ENCODE data around the gene CDH26.
"Not testable (repeated sequence)": the region's sequence is repeated elsewhere in the genome, so short reads cannot be mapped to it uniquely, and the experiment has no call there.

Gene CDH26

DNA sequence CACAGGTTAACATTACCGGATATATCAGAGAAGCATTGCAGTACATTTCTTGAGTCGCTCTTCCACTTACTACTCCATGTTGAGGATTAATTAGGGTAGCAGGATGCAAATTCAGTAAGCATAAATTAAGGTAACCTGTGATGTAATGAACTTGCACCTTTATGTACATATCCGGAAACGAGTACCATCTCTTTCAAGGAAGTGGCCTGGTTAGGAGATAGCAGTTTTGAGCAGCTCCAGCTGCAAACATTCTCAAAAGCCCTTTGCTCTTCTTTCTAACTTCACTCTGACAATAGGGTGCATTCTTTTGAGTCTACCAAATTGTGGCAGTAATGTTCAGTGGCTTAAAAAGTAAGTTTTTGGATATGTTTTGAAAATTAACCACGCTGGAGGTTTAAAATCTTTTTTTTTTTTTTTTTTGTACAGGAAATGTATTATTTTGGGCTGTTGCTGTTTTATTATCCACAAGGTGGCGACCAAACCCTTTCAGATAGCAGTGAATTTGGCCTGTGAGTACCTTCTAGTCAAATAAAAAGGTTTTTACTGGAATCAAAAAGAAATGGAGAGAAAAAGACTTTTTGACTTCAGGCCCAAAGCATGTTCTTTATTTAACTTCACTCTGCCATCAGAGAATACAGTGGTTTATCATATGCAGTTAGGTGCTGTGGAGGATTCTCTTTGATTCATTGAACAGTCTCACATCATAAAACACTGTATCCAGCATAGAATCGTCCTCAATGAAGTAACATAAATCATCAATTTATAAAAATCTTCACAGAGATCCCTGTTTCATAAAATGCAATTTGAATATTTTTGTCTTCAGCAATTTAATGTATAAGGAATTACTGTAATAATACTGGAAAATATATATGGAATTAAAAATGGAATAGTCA lies 9.1 kb upstream of the CDH26 start:
- no peak for TF ChIP-seq POLR2A (IDR thresholded peaks at IDR 0.05; ENCODE audit: low read length)
- TF ChIP-seq GATA1 (IDR thresholded peaks at IDR 0.05; ENCODE audit: low read depth, low read length) = no peak
- DNase-seq = peak; percentile 57 to 65

DNA sequence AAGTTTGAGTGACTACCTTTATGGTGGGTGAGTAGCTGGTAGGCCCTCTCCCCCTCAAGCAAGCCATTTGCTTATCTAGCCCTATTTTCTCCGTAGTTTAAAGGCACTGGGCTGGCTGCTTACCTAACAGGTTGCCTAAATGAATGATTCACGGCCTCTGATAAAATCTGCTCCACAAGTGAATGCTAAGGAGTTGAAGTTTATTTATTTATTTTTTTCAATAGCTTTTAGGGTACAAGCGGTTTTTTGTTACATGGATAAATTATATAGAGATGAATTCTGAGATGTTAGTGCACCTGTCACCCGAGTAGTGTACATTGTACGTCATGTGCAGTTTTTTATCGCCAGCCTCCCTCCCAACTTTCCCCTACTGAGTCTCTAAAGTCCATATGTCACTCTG lies 8.3 kb upstream of the CDH26 start:
- DNase-seq = no peak
- no peak for TF ChIP-seq GATA1 (IDR thresholded peaks at IDR 0.05; ENCODE audit: low read depth, low read length)
- TF ChIP-seq POLR2A (IDR thresholded peaks at IDR 0.05; ENCODE audit: low read length) = no peak

DNA sequence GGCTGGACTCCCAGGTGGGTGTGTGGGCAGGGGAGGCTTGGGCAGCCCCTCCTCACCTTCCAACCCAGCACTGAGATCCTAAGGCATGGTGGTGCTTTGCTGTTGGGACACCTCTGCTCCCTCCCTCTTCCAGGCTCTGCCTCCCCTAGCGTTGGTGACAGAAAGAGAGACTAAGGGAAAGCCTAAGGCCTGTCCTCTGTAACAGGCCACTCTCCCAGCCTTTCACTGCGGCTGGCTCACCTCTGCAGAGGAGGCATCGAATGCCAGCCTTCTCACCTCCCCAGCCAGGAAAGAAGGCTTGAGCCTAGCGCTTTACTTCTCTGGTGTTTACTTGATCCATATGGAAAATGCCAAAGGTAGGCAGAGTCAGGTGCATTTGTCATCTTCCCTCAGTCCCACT lies 3.5 kb upstream of the CDH26 start:
- no peak for DNase-seq
- TF ChIP-seq GATA1 (IDR thresholded peaks at IDR 0.05; ENCODE audit: low read depth, low read length) (no peak), POLR2A (IDR thresholded peaks at IDR 0.05; ENCODE audit: low read length) (no peak)

DNA sequence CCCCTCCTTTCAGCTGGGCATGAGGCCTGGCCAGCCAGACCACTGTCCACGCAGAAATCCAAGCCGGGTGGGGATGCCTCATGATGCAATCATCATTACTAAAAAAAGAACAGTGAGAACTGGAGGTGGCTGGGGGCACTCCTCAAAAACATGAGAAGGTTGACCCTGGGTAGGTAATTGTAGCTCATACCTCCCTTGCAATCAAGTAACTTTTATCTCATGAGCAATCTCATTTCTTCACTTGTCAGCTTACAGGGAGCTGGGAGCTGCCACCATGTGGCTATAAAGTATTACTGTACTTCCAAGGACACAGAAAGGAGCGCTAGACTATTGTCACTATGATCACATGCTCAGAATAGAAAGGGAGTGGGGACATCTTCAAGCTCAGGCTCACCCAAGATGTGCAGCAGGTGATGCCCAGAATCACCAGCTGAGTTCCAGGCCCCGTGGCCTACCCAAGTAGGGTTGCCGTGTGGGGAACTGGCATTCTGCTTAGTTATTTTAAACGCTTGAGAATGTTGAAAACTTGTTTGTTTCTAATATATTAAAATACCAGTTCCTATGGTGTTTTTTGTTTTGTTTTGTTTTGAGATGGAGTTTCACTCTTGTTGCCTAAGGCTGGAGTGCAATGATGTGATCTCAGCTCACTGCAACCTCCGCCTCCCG lies 3.0 kb upstream of the CDH26 start:
- no peak for TF ChIP-seq GATA1 (IDR thresholded peaks at IDR 0.05; ENCODE audit: low read depth, low read length)
- TF ChIP-seq POLR2A (IDR thresholded peaks at IDR 0.05; ENCODE audit: low read length) = no peak
- DNase-seq = peak; percentile 16 to 36

DNA sequence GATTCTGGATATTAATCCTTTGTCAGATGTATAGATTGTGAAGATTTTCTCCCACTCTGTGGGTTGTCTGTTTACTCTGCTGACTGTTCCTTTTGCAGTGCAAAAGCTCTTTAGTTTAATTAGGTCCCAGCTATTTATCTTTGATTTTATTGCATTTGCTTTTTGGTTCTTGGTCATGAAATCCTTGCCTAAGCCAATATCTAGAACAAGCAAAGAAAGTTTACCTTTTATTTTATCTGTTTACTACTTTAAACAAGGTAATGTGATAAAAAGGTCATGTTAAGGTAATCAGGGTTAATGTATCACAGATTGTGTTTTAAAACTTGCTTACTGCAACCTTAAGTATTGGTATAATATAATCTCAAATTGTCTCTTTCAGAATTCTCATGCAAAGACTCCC lies 655 bp upstream of the CDH26 start:
- DNase-seq = not testable (repeated sequence)

DNA sequence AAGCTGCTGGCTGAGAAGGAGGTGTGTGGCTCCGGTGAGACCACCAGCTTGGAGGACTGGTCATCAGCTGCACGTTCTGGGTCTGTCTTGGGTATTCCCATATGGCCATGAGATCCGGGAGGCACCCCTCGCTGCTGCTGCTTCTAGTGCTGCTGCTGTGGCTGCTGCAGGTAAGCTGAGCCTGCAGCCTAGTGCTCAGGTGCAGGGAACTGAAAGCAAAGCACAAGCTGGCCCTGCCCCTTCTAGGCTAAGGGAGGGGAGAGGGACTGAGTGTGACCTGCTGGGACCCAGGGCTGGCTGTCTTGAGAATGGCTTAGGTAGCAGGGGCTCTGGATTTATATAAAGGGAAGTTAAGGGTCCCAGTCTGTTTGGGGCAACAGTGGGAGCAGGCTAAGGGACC lies 403 bp downstream of the CDH26 start:
- DNase-seq = no peak
- TF ChIP-seq POLR2A (IDR thresholded peaks at IDR 0.05; ENCODE audit: low read length) (no peak), GATA1 (IDR thresholded peaks at IDR 0.05; ENCODE audit: low read depth, low read length) (no peak)

DNA sequence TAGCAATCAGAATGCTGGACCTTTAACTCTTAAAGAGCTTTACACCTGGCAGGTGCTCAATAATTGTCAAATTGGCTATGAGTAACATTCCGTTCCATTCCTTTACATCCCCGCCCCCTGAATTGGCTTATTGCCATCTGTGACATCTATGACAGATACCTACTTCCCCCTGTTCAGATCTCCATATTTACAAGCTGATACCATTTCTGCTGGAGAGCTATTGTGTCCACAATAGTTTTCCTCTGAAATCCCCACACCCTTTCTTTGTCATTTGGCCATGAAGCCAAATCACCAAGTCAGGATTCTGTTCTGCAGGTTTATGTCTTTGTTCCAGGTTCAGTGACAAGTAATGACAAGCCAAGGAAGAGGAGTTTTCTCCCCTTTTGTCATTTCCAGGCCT lies 3.2 kb downstream of the CDH26 start:
- no peak for TF ChIP-seq POLR2A (IDR thresholded peaks at IDR 0.05; ENCODE audit: low read length)
- TF ChIP-seq GATA1 (IDR thresholded peaks at IDR 0.05; ENCODE audit: low read depth, low read length) = no peak
- DNase-seq = no peak

DNA sequence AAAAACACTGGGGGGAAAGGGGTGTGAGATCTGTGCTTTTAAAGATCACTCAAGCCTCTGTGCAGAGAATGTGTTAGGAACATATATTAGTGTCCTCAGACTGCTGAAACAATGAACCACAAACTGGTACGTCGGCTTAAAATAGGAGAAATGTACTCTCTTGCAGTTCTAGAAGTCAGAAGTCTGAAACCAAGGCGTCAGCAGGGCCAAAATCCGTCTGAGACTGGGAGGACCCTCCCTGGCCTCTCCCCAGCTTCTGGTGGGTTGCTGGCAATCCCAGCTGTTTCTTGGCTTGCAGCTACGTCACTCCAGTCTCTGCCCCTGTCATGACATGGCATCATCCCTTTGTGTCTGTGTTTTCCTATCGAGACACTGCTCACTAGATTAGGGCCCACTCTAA lies 3.9 kb downstream of the CDH26 start:
- TF ChIP-seq POLR2A (IDR thresholded peaks at IDR 0.05; ENCODE audit: low read length) = no peak
- no peak for TF ChIP-seq GATA1 (IDR thresholded peaks at IDR 0.05; ENCODE audit: low read depth, low read length)
- DNase-seq = no peak

DNA sequence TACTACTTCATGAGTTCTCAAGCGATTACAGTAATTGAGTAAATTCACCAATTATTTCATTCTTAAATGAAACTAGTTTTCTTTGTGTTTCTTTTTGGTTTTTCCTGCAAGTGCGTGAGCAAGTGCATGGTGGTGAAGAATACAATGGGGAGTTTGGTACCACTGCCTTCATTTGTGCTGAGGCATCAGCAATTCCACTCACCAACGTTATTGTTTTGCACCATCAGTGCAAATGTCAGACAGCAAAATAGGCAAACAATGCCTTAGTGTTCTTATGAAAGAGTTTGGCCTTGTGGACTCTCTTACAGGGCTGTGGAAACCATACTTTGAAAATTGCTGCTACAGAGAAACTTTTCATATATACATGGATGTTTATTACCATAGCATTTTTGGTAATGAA lies 8.2 kb downstream of the CDH26 start:
- no peak for TF ChIP-seq GATA1 (IDR thresholded peaks at IDR 0.05; ENCODE audit: low read depth, low read length)
- TF ChIP-seq POLR2A (IDR thresholded peaks at IDR 0.05; ENCODE audit: low read length) = no peak
- no peak for DNase-seq

DNA sequence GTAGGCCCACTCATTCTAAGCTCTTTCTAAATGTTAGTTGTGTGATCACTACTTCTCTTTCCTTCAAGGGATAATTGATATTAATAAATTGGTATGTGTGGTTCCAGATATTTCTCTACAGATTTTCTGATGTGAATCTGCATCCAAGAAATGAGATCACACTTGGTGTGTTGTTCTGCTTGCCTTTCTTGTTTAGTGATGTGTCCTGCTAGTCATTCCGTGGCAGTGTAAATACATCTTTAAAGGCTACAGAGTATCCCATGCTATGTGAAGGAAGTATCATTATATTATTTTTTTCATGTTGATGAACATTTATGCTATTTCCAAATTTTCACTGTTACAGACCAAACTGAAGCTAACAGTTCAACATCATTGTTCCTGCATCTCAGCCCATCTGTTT lies 13.2 kb downstream of the CDH26 start:
- no peak for DNase-seq
- TF ChIP-seq POLR2A (IDR thresholded peaks at IDR 0.05; ENCODE audit: low read length) (no peak), GATA1 (IDR thresholded peaks at IDR 0.05; ENCODE audit: low read depth, low read length) (no peak)

DNA sequence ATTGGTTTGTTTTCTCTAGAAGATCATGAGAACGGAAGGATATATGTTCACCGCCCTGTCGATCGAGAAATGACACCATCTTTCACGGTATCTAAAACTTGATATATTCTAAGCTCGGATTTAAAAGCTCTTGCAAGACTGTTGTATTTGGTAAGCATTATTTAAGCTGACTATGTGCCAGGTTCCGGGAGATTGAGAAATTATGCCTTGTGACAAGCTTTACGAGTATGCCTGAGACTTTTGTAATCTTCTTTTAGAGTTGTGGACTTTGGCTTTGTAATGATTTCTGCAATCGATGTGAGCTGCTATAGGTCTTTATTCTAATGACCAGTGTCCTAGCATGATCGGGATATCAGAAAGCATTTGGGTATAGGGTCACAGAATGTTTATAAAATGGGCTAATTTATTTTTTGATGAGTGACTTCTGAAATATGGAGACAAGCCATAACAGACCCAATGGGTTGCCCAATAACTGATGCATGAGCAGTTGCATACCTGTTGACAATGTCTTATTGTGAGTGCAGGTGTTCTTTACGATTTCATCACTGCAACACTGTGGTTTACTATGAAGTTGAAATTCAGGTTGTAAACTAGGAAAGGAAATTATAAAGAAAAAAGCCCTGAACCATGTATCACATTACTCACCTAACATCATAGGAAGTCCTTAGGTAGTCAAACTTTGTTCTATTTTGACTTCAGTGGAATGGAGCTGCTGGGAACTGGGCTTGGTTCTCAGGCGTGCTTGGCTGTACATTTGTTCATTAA lies 14.0 kb downstream of the CDH26 start:
- no peak for DNase-seq
- TF ChIP-seq GATA1 (IDR thresholded peaks at IDR 0.05; ENCODE audit: low read depth, low read length) = no peak
- TF ChIP-seq POLR2A (IDR thresholded peaks at IDR 0.05; ENCODE audit: low read length) = no peak

DNA sequence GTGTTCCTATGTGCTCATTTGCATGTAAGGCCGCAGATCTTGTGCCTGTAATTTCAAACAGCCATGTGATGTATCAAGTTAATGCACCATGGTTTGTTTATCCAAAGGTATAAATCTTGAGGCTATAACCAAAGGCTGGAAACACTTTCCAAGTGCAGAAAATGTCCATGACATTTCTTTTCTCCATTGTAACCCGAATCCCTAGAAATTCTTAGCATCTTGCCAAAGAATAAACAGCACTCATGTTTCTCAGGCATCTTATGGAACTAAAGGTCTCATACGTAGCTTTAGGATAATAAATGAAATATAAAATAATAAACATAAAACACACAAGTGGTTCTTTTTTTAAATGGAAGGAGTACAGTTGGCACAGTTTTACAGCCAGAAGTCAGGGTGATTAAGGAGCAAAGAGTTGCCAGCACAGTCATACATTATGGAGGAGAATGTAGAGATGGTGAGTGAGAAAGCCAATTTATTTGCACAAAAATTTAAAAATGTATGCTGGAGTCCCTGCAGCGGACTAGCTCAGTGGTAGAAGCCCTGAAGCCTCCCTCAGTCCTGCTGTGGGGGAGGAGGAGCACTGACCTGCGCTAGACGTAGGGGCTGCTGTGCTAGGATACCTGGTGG lies 18.0 kb downstream of the CDH26 start:
- DNase-seq = no peak
- TF ChIP-seq POLR2A (IDR thresholded peaks at IDR 0.05; ENCODE audit: low read length) (no peak), GATA1 (IDR thresholded peaks at IDR 0.05; ENCODE audit: low read depth, low read length) (no peak)

DNA sequence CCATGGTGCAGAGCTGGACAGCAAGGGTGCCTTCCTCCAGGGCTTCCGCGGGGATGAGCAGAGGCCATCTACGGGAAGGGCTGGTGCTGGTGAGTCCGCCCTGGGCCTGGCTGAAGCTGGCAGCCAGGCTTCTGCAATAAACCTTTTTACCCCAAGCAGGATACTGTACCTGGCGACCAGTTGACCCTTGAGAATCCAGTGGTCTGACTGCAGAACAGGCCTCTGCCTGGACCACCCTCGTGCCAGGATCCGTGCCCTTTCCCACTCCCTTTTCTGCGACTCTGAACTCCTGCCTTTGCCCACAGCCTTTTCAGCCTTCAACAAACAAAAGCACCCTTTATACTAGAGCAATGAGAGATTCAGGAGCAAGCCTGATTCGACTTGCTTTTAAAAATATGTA lies 18.9 kb downstream of the CDH26 start:
- no peak for TF ChIP-seq GATA1 (IDR thresholded peaks at IDR 0.05; ENCODE audit: low read depth, low read length)
- no peak for TF ChIP-seq POLR2A (IDR thresholded peaks at IDR 0.05; ENCODE audit: low read length)
- no peak for DNase-seq

DNA sequence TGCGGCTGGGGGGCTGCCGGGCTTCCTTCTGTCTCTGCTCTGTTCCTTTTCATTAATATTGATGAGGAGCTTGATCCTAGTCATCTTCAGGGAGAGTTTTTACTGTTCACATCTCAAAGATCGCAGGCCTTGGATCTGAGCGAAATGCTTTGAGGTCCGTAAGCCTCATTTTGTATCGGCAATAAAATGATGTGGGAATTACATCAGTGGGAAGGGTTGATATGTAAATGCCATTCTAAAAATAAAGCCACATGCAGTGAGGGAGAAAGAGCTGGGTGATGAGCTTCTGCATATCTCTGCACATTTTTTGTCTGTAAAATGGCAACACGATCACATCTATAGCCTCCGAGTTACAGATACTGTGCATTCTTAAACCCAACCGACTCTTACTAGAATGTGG lies 24.9 kb downstream of the CDH26 start:
- TF ChIP-seq POLR2A (IDR thresholded peaks at IDR 0.05; ENCODE audit: low read length) (no peak), GATA1 (IDR thresholded peaks at IDR 0.05; ENCODE audit: low read depth, low read length) (no peak)
- no peak for DNase-seq

Data from erythroblast (primary cell).